Measurements from ENCODE around the gene SCGB3A1.

The SCGB3A1 gene

DNA sequence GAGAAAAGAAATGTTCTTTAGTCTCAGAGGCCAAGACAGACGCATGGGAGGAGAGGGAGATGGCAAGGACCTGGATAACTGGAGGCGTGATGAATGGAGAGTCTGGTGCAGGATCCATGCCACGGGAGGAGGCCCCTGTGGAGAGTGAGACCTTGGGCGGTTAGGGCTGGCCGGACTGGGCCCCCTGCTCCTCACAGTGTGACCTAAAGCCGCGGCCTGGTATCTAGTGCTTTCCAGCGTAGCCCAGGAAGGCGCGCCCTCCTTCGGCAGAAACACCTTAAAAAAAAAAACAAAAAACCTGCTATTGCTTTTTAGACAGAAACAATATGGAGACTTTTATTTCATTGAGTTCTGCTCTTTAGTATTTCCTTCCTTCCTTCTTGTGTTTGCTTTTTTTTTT, 33.1 kb downstream of the SCGB3A1 start:
- Histone ChIP-seq H3K4me2 (ENCODE audit: low read length) (no peak overlapping the region), H3K4me3 (ENCODE audit: low read length) (no peak overlapping the region), H3K9me3 (replicated peaks; ENCODE audit: low read length) (no peaks in the 10 kb centered on the region), H3K9ac (ENCODE audit: low read depth, low read length) (no peak overlapping the region), H3K27me3 (ENCODE audit: control insufficient read depth, insufficient read depth, low read length) (no peaks in the 10 kb centered on the region), H3K4me1 (ENCODE audit: control insufficient read depth, insufficient read depth, low read length) (no peaks in the 10 kb centered on the region), H3K36me3 (ENCODE audit: insufficient read depth, low read length) (peaks cover 29% of the 10 kb centered on the region)

DNA sequence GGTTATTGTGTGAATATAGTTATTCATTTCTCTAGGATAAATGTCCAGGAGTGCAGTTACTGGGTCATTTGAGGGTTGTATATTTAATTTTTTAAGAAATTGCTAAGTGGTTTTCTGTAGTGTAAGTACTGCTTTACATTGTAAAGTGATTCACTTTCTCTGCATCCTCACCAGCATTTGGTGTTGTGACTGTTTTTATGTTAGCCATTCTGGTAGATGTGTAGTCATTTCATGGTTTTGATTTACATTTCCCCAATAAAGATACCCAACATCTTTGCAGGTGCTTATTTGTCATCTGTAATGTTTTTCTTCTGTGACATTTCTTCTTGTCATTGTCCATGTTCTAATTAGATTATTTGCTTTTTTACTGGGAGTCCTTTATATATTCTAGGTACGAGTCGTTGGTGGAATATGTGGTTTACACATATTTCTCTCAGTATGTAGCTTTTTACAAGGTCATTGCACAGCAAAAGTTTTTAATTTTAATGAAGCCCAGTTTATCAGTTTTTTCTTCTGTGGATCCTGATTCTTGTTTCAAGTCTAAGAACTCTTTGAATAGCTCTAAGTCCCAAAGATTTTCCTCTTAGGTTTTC, 34.0 kb downstream of the SCGB3A1 start:
- no peaks in the 10 kb centered on the region for H3K9me3 ChIP-seq (replicated peaks; ENCODE audit: low read length)
- no peak overlapping the region for H3K4me2 ChIP-seq (ENCODE audit: low read length)
- no peaks in the 10 kb centered on the region for H3K4me1 ChIP-seq (ENCODE audit: control insufficient read depth, insufficient read depth, low read length)
- H3K27me3 ChIP-seq (ENCODE audit: control insufficient read depth, insufficient read depth, low read length) = no peaks in the 10 kb centered on the region
- no peak overlapping the region for H3K9ac ChIP-seq (ENCODE audit: low read depth, low read length)
- H3K4me3 ChIP-seq (ENCODE audit: low read length) = no peak overlapping the region
- H3K36me3 ChIP-seq (ENCODE audit: insufficient read depth, low read length) = peaks cover 29% of the 10 kb centered on the region

DNA sequence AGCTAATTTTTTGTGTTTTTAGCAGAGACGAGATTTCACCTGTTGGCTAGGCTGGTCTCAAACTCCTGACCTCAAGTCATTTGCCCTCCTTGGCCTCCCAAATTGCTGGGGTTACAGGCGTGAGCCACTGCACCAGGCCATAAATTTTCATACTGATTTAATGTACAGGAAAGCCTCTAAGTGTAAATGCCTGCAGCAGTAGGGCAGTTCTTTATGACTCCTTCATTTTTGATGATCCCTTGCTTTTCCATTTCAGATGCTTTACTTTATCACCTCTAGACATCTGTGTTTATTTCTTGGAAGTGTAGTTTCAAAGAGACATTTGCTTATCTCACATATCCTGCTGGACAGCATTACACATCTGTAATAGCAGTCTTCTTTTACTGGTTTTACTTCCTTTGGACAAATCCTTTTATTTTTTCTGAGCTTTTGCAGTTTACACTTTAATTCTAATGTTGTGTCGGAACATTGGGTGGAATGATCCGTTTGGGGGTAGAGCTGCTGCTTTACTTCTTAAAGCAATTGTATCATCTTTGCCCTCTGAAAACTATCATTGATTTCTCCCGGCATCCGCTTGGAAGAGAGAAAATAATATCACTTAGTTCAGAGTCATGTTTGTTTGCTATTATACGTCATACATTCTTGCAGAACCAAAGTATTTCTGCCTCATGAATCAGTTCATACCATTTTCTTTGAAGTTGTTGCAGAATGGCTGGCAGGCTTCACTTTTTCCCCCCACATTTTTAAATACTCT, 36.0 kb downstream of the SCGB3A1 start:
- Histone ChIP-seq H3K4me3 (ENCODE audit: low read length) (no peak overlapping the region), H3K4me2 (ENCODE audit: low read length) (no peak overlapping the region), H3K9ac (ENCODE audit: low read depth, low read length) (no peak overlapping the region), H3K4me1 (ENCODE audit: control insufficient read depth, insufficient read depth, low read length) (no peaks in the 10 kb centered on the region), H3K27me3 (ENCODE audit: control insufficient read depth, insufficient read depth, low read length) (no peaks in the 10 kb centered on the region), H3K36me3 (ENCODE audit: insufficient read depth, low read length) (peaks cover 34% of the 10 kb centered on the region), H3K9me3 (replicated peaks; ENCODE audit: low read length) (no peaks in the 10 kb centered on the region)

GRCh38 chr5:180553530-180553929, 37.8 kb downstream of the SCGB3A1 start:
- H3K9ac ChIP-seq (ENCODE audit: low read depth, low read length) = no peak overlapping the region
- no peaks in the 10 kb centered on the region for H3K4me1 ChIP-seq (ENCODE audit: control insufficient read depth, insufficient read depth, low read length)
- no peak overlapping the region for H3K4me3 ChIP-seq (ENCODE audit: low read length)
- peaks cover 30% of the 10 kb centered on the region for H3K36me3 ChIP-seq (ENCODE audit: insufficient read depth, low read length)
- H3K9me3 ChIP-seq (replicated peaks; ENCODE audit: low read length) = no peaks in the 10 kb centered on the region
- no peak overlapping the region for H3K4me2 ChIP-seq (ENCODE audit: low read length)
- H3K27me3 ChIP-seq (ENCODE audit: control insufficient read depth, insufficient read depth, low read length) = no peaks in the 10 kb centered on the region

DNA sequence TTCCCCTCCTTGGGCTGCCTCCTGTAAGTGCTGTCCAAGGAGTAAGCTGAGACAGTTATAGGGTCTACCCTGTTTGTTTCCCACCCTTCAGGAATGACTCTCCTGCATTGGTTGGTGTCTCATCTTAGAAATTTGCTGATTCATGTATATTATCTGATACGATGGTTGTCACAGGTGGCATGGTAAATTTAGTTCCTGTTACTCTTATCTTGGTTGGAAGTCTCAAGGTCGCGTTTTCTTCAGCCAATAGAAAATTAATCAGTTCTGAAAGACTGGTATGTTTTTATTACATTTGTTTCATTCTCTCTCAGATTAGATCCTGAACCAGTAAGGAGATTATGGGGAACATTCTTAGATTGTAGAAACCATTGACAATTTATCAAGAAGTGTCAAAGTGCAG, 42.7 kb downstream of the SCGB3A1 start:
- H3K9me3 ChIP-seq (replicated peaks; ENCODE audit: low read length) = no peaks in the 10 kb centered on the region
- no peaks in the 10 kb centered on the region for H3K4me1 ChIP-seq (ENCODE audit: control insufficient read depth, insufficient read depth, low read length)
- H3K36me3 ChIP-seq (ENCODE audit: insufficient read depth, low read length) = peaks cover 14% of the 10 kb centered on the region
- H3K9ac ChIP-seq (ENCODE audit: low read depth, low read length) = no peak overlapping the region
- H3K4me2 ChIP-seq (ENCODE audit: low read length) = no peak overlapping the region
- no peaks in the 10 kb centered on the region for H3K27me3 ChIP-seq (ENCODE audit: control insufficient read depth, insufficient read depth, low read length)
- H3K4me3 ChIP-seq (ENCODE audit: low read length) = no peak overlapping the region

DNA sequence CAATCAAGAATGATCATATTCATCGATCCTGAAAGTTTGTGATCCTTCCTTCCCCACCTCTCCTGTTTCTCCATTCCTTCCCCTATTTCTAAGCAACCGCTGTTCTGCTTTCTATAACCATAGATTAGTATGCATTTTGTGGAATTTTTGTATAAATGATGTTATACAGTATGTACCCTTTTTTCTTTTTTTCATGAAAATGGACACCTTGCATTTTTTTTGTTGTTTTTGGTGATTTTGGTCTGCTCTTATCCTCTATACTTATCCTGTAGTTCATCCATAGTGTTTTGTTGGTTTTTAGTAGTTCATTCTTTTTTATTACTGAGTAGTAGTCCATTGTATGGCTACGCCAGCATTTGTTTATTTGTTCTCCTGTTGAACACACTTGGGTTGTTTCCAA, 46.1 kb downstream of the SCGB3A1 start:
- Histone ChIP-seq H3K9ac (ENCODE audit: low read depth, low read length) (no peak overlapping the region), H3K4me3 (ENCODE audit: low read length) (no peak overlapping the region), H3K9me3 (replicated peaks; ENCODE audit: low read length) (no peaks in the 10 kb centered on the region), H3K27me3 (ENCODE audit: control insufficient read depth, insufficient read depth, low read length) (no peaks in the 10 kb centered on the region), H3K4me2 (ENCODE audit: low read length) (no peak overlapping the region), H3K36me3 (ENCODE audit: insufficient read depth, low read length) (peaks cover 4% of the 10 kb centered on the region), H3K4me1 (ENCODE audit: control insufficient read depth, insufficient read depth, low read length) (no peaks in the 10 kb centered on the region)

DNA sequence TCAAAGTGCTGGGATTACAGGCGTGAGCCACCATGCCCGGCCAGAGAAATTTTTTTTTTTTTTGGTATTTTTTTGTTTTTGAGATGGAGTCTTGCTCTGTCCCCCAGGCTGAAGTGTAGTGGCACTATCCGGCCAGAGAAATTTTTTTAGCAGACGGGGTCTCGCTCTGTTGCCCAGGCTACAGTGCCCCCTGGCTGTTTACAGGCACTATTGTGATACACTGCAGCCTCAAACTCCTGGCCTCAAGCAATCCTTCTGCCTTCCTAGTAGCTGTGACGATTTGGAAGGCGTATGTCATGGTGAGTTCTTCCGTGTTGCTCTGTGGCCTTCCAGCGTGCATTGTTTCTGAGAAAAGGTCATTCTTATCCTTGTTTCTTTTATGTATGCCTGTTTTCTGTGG, 49.6 kb downstream of the SCGB3A1 start:
- Histone ChIP-seq H3K36me3 (ENCODE audit: insufficient read depth, low read length) (peaks cover 9% of the 10 kb centered on the region), H3K4me1 (ENCODE audit: control insufficient read depth, insufficient read depth, low read length) (no peaks in the 10 kb centered on the region)

More for the DNA sequence above, 49.6 kb downstream of the SCGB3A1 start:
- Histone ChIP-seq H3K9ac (ENCODE audit: low read depth, low read length) (no peak overlapping the region), H3K4me2 (ENCODE audit: low read length) (no peak overlapping the region), H3K27me3 (ENCODE audit: control insufficient read depth, insufficient read depth, low read length) (no peaks in the 10 kb centered on the region), H3K9me3 (replicated peaks; ENCODE audit: low read length) (no peaks in the 10 kb centered on the region), H3K4me3 (ENCODE audit: low read length) (no peak overlapping the region)
